Mesangial cell (primary cell): ENCODE measurements around the gene WDR18. TPM values are rescaled to one million over a fixed set of nuclear protein-coding genes. Genes with fewer than 3 reads are reported as not detected.

ENCODE experiments used
- total RNA-seq: library from RNA; depleted of rRNA; stranded (reverse); fragments of >200 nt; gene quantifications from 2 replicates; pipeline ENCODE4 v1.2.3, GENCODE V29; 2015

WDR18 gene, protein sequence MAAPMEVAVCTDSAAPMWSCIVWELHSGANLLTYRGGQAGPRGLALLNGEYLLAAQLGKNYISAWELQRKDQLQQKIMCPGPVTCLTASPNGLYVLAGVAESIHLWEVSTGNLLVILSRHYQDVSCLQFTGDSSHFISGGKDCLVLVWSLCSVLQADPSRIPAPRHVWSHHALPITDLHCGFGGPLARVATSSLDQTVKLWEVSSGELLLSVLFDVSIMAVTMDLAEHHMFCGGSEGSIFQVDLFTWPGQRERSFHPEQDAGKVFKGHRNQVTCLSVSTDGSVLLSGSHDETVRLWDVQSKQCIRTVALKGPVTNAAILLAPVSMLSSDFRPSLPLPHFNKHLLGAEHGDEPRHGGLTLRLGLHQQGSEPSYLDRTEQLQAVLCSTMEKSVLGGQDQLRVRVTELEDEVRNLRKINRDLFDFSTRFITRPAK
- 91.8 and 108 TPM in 2 replicates for total RNA-seq

GRCh38 chr19:984165-984967, at the start of gene WDR18:
TSS of gene WDR18 (plus strand) at chr19:984345. CDS start at chr19:984354, 9 bp downstream.

DNA sequence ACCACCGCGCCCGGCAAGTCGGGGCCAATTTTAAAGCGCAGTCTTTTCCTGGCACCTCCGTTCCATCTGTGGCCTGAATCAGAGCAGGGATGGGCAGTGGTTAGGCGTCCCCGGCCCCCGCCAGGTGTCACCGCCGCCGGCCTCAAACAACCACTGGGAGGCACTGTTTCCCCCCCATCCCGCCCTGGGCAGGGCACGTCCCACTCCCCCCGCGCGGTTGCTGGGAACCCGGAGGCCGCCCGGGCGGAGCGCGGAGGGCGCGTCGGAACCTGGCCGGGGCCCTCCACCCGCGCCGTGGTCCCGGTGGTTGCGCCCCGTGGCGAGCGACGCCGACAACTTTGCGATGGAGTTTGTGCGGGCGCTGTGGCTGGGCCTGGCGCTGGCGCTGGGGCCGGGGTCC, 15.9 kb downstream of the WDR18 start, which contains the start of gene GRIN3B:
Gene GRIN3B, plus strand, starts transcription at position 325 of the 400 bp plus-strand sequence. Its CDS starts 19 bp downstream, at position 344.

GRCh38 chr19:1020868-1021425, 36.8 kb downstream of the WDR18 start, which contains the start of gene TMEM259:
TSS of gene TMEM259 (minus strand) at chr19:1021123. CDS start at chr19:1020996, 127 bp downstream.

GRCh38 chr19:1025960-1026782, 42.0 kb downstream of the WDR18 start, which contains the start of gene CNN2:
TSS of gene CNN2 (plus strand) at chr19:1026608. CDS start at chr19:1026662, 54 bp downstream.

DNA sequence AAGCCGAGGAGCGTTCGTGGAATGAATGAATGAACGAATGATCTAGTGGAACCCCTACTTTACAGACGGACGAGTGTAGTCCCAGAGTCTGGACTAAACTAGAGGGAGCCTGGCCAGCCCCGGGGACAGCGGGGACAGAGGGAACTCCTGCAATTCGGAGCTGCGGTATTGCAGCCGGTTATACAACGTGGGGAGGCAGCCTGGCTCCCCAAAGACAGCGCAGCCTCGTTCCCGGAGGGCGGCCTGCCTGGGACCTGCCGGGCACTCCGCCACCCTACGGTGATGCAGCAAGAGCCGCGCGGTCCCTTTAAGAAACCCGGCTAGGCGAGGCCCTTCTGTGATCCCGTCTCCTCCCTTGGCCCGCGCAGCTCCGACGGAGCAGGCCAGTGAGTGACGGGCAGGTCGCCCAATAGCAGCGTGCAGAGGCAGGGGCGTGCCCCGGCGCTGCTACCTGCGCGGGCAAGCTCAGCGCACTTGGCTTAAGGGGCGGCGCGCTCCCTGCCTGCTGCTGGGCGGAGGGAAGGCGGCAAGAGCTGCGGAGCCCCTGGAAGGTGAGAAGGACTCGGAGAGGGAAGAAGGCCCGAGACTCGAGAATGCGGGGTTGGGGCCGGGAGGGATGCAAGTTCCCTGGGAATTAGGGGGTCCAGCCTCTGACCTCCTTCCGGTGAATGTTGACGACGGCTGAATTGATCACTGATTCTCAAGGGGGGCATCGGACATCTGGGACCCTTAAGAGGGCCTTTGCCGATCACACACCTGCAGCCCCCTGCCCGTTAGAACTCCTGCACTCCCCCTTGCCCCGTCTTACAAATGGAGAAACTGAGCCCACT, 55.7 kb downstream of the WDR18 start, which contains the start of gene ABCA7:
Gene ABCA7, plus strand, starts transcription at position 462 of the 830 bp plus-strand sequence. CDS start 1,255 bp downstream, outside the sequence.

Other genes starting within 250 kb of the WDR18 start
- gene MISP, start 233.2 kb upstream of the WDR18 start, total RNA-seq, result 7.0 and 20.2 TPM in 2 replicates
- gene PTBP1, start 186.9 kb upstream of the WDR18 start, total RNA-seq, result 230 and 407 TPM in 2 replicates
- 1.5 and 4.7 TPM in 2 replicates for gene PLPPR3, start 162.4 kb upstream of the WDR18 start, total RNA-seq
- not detected in 2 replicates for gene AZU1, start 156.5 kb upstream of the WDR18 start, total RNA-seq
- not detected in 2 replicates for gene PRTN3, start 143.3 kb upstream of the WDR18 start, total RNA-seq
- gene ELANE, start 132.0 kb upstream of the WDR18 start, total RNA-seq, result 0.63 TPM in 1 of 2 replicates, not detected in the other
- 0.81 and 7.0 TPM in 2 replicates for gene CFD, start 124.7 kb upstream of the WDR18 start, total RNA-seq
- 63.2 and 66.3 TPM in 2 replicates for gene MED16, start 91.2 kb upstream of the WDR18 start, total RNA-seq
- gene RNU6-9, start 90.9 kb upstream of the WDR18 start, total RNA-seq, result not detected in 2 replicates
- 45.5 and 61.0 TPM in 2 replicates for gene R3HDM4, start 71.1 kb upstream of the WDR18 start, total RNA-seq
- gene KISS1R, start 67.0 kb upstream of the WDR18 start, total RNA-seq, result 0.13 TPM in 1 of 2 replicates, not detected in the other
- gene ARID3A, start 58.3 kb upstream of the WDR18 start, total RNA-seq, result 22.1 and 24.1 TPM in 2 replicates
- gene GRIN3B, start 16.1 kb downstream of the WDR18 start, total RNA-seq, result 0.49 and 2.5 TPM in 2 replicates
- 165 and 187 TPM in 2 replicates for gene TMEM259, start 36.8 kb downstream of the WDR18 start, total RNA-seq
- gene RNU6-2, start 37.2 kb downstream of the WDR18 start, total RNA-seq, result not detected in 2 replicates
- 407 and 539 TPM in 2 replicates for gene CNN2, start 42.3 kb downstream of the WDR18 start, total RNA-seq
- 25.1 and 37.0 TPM in 2 replicates for gene ABCA7, start 55.8 kb downstream of the WDR18 start, total RNA-seq
- gene ARHGAP45, start 82.8 kb downstream of the WDR18 start, total RNA-seq, result 3.1 and 4.8 TPM in 2 replicates
- gene POLR2E, start 111.0 kb downstream of the WDR18 start, total RNA-seq, result 264 and 284 TPM in 2 replicates
- 420 and 659 TPM in 2 replicates for gene GPX4, start 119.6 kb downstream of the WDR18 start, total RNA-seq
- 48.6 and 75.7 TPM in 2 replicates for gene SBNO2, start 189.9 kb downstream of the WDR18 start, total RNA-seq
- gene STK11, start 221.4 kb downstream of the WDR18 start, total RNA-seq, result 84.1 and 84.6 TPM in 2 replicates